Right renal cortex interstitium (tissue), 3 donors: ENCODE data around the gene CRY1. TPM values are rescaled to one million over a fixed set of nuclear protein-coding genes. Genes with fewer than 3 reads are reported as not detected.

ENCODE experiments used
- DNase-seq, 3 donors: peaks; one replicate each; pipeline ENCODE4 v3.0.0-alpha.2; 2013; ENCODE audit warnings: low read depth in 3 of 3, low spot score in 2 of 3
- polyA plus RNA-seq, 3 donors: library from polyadenylated mRNA; unstranded; fragments of 120-200 nt; gene quantifications; one replicate each; pipeline ENCODE4 v1.2.1, GENCODE V29; 2013; ENCODE audit not compliant: insufficient read length in 3 of 3

CRY1 gene
- polyA plus RNA-seq = 10 to 100 TPM; 28.5 to 32.2 (median 30.8) TPM

DNA sequence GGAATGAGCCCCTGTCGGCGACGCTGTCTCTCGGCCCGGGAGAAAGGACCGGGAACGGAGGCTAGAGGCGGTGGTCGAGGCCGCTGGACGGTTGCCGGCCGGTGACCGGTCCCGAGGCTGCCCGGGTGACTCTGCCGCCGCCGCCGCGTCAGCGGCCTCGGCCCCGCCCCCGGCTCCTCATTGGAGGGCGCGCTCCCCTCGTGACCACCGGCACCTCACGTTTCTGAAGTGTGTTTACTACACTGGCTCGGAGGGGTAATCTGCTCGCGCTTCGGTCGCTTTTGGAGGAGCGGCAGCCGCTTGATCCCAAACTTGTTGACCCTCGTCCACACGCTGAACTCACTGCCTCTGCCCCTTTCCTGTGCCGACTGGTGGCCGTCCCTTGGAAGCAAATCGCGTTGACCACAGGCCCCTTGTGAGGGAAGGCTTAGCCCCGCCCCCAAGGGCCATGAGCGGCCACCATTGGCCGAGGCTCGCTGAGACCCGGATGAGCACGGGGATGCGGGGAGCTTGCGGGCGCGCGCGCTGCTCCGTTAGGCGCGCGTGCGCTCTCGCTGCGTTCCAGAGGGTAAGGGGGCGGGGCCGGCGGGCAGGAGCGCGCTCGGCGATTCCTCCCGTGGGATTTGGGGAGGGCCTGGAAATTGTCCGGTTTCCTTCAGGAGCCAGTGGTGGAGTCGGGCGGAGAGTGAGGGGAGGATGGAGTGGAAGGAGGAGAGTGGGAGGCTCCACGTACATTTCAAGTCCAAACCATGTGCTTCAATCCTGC lies at the start of gene CRY1:
Gene CRY1 (minus strand): TSS at position 133 of the 766 bp plus-strand sequence. CDS start 588 bp downstream, outside the sequence.
- DNase-seq = peak; percentile 95 to 98 (median 96)

DNA sequence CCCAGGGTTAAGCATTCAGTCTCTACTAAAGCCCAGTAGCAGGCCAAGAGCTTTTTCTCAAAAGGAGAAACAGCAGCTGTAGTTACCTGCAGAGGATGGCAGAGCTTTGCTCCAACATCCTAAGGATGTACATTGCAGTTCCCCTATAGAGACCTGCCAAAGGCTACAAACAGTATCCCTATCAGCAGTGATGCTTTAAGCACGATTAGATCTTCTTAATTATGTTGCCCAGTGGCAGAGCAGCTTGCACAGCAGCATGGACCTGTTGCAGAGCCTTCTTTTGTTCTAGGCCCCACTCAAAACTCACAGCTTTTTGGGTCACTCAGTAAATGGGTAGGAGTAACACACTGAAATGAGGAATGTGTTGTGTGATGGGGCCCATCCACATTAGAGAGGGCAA lies 46.4 kb upstream of the CRY1 start:
- DNase-seq = no peak

DNA sequence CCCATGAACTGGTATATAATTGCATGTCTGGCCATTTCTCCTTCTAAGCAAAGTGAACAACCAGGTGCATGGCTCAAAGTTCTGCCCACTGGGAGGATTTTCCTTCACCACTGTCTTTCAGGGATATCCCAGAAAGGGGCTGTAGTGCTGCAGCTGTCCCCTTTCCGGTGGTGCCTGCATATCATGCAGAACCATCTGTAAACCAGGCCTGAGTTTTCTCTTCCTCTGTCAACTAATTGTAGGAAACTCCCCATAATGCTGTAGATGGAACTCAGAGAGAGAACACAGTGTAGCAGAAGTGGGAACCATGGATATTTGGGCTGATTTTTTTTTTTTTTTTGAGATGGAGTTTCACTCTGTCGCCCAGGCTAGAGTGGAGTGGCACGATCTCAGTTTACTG lies 45.6 kb upstream of the CRY1 start:
- no peak for DNase-seq

DNA sequence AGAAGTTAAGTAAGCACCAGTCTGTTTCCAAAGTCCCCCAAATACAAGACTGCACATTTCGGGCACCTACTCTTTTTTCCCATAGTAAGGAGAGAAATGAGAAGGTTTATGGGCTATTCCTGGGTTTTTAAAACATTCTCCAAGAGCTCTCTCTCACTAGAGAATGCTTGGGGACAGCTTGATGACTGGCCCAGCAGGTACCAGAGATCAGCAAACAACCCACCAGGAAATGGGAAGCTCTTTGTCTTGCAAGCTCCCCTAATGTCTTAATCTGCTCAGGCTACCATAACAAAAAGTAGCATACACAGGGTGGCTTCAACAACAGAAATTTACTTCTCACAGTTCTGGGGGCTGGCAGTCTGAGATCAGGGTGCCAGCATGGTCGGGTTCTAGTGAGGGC lies 41.8 kb upstream of the CRY1 start:
- no peak for DNase-seq

DNA sequence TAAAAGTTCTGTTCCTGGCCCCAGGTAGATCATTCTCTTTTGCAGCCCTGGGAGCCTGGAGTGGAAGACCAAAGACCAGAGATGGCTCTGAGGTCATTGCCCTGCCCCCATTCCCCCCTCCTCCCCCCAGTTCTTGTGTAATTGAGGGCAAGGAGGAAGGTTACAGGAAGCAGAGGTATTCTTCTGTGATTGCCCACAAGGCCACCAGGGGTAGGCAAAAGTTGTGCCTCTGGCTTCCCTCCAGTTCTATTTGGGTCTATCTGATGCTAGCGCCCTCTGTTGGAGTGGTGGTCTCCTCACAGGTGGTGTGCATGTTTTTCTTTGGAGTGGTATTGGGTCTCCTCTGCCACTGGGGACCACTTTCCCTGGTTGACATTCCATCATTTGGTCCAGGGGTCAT lies 41.2 kb upstream of the CRY1 start:
- no peak for DNase-seq

DNA sequence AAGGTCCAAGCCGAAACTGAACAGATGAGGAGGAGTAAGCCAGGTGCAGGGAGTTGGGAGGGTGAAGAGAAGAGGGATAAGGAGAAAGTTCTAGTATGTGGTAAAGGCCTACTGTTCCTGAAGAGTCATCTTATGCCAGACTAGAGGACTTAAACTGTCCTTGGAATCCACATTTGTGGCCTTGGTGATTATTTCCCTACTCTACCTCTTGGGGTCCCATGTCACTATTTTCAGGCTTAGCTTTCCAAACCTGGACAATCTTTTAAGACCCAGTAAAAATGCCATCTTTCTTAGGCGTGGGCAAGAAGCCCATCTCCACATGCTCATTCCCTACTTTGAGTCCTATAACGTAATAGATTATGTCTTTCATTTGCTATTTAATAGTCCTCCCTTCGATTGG lies 40.1 kb upstream of the CRY1 start:
- DNase-seq = no peak

DNA sequence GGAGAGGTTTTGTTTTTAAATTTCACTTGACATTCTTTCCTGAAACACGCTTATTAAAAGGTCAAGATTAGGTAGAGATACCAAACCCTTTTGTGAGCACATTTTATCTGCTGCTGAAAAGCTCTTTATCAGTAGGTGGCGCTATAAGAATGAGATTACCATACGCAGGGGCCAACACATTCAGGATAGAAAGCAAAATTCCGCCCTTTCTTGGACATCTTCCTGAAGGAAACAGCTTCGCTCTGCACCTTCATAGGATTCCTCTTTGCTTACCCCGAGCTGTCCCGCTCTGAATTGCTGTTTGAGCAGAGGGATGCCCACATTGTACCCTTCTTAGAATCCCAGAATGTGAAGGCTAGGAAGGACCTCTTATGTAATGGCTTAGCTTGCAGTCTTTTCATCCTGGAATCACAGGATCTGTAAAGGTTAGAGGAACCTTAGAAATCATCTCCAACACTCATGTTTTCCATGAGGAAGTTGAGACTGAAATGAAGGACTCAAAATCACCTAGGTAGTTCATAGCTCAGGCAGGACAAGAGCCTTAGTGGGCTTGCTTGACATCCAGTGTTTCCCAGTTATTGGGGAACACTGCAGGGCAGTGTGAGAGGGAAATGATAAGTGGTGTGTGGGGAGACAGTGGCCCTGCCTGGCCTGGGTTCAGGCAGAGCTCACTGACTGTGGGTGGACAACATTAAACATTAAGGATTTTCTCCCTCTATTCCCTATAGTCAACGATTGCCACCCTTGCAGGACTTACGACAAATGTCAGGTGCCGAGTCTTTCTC lies 38.7 kb upstream of the CRY1 start:
- DNase-seq = peak; percentile 36 to 45 (median 40)

DNA sequence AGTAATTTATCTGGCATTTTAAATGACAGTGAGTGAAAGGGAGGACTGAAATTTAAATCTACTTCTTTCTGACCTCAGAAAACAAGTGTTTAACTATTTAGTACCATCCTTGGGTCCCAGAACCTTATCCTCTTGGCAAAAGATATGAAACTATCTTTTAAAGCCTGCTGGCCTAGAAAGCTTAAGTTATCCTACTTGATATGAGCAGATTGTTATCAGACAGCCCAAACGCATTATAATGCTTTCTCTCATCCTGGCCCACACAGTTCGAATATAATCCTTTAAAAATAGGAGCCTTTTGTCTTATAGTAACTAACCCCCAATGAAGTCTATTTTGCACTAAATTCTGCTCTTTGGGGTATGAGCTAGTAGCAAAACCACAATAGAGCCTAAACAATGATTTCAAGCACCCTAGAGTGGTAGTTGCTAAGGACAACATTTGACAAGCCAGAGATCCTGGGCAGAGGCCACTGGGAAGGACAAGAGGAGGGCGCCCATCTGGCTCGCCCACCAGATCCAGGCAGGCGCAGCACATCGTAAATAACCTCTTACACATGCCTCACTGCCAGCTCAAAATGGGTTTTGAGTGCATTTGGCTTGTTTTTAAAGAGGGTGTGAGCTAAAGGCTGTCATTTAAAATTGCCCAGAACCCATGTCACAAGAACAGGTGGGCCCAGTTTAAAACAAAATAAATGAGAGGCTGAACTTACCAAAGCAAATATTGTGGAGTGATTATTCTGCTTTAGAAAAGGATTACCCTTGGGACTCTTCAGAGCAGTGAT lies 37.7 kb upstream of the CRY1 start:
- no peak for DNase-seq

DNA sequence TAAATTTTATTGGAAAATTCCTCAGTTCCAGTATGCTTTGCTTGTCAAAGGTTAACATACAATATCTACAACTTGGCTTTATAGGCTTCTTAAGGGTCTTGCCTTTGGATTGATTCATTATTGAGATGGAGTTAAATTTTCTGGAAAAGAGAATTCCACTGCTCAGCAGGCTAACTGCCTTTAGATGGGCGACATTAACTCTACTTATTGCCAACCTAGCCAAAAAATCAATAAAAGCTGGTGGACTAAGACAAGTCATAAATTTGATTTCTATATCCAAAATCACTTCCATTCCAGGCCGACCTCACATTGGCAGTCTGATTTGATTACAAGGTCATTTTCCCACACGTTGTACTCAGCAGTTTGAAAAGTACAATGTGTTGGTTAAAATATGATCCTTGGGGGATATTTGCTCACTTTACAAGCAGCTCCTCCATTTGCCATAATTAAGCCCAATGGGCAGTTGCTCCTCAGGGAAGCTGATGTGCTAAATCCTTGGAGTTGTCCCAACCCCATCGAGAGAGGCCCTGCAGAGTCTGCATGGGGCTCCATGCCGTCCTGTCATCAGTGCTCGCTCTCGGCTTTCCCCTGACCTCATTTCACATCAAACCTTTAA lies 36.1 kb upstream of the CRY1 start:
- no peak for DNase-seq

DNA sequence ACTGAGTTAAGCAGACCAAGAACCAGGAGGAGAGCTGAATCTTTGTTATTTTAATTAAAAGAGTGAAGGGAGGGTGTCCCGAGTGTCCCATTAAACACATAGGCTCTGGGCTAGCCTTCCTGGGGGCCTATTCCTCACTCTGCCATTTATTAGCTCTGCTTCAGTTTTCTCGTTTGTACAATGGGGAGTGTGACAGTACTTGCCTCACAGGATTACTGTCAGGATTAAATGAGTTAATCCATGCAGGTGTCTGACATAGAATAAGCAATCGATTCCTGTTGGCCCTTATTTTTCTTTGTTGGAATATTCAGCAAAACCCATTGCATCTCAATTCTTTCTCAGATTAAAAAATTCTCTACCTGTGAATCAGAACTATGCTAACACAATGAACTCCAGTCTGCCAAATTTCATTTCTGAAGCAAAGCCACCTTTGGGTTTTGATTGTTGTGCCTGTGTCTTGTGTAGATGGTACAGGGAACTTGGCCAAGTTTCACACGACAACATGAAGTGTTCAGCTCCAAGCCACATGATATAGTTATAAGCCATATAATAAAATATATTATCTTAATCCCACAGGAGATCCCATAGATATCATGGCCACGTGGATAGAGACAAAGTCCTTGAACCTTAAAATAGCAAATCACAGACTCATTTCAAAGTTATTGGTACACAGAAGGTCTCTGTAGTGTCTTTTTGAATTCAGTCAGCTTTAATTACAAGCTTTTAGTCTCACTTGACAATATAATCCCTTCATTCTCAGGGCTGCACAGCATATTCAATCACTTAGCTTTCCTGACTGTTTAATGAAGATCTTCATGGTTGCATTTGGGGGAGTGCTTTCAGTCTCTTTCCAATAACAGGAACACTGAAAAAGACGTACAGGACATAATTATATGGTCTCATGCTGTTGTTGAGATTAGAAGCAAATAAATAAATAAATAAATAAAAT lies 34.4 kb upstream of the CRY1 start:
- DNase-seq = no peak

DNA sequence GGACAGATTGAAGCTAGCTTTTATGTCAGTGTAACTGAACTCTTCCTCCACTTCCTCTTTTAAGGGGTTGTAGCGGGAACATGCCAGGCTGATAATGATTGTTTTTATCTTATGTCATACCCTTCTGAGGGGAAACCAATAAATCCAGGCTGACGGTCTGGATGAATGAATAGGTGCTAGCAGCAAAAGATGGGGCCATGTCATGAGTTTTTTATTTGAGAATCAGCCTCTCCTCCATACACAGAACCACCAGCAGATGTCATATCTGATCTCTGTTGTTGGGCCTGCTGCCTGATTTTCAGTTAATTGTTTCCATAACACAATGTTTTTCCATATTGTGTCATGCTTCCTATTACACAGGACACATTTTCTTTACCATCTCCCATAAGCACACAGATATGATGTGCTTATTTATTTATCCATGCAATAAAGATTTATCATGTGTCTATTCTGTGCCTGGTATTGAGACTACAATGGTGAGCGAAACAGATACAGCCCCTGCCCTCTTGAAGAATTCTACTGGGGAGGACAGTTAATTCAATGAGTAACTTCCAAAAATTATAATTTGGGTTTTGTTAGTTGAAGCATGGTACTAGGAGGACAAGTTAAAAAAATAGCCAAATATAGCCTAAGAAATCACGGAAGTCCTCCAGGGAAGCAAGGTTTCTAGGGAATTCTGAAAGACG lies 33.6 kb upstream of the CRY1 start:
- DNase-seq = no peak

DNA sequence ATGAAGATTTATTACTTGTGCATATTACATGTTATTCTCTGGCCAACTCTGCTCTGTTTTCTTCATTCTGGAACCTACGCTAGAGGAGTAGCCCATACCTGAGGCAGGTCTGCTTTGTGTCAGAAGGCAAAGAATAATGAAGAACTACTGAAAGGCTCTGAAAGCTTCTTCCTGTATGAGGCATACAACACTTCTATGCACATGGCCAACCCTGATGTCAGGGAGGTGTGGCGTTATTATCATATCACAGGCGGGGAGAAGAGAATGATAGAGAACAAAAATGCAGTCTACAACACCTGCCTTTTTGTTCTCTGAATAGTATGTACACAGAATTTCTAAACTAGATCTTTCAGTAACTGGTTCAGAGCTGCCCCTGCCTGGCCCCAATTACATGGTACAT lies 32.5 kb upstream of the CRY1 start:
- no peak for DNase-seq

DNA sequence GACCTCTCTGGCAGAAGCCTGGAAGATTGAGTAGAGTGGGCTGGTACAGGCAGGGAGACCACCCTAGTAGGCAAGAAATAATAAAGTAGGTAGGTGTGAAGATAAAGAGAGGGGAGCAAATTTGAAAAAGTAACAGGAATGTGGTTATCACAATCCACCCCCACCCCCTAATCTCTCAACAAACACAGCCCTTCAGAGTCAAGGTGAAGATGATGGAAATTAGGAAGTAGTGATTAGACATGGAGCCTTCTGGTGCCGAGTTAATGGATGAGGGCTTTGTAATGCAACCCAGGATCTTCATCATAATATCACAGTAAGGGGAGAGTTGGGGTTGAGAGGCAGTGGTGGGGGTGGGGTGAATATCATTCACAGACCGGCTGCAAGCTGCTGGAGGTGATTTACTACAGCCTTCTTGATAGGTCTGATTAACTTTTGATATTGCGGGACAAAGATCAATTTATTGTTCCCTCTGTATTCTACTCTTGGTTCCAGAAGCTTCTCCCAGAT lies 29.2 kb upstream of the CRY1 start:
- DNase-seq = no peak

DNA sequence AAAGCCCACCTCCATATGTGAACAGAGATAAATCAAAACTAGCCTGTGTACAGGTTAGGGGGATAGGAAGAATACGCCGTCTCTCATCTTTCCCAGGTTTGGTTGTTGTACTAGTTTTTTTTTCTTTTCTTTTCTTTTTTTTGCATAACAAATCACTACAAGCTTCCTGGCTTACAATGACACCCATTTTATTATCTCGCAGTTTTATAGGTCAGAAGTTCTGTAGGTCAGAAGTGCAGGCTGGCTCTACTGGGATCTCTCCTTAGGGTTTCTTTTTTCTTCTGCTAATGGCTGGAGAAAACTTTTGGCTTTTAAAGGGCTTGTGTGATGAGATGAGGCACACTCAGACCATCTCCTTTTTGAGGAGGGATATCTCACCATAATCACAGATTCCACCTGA lies 25.7 kb upstream of the CRY1 start:
- DNase-seq = no peak

DNA sequence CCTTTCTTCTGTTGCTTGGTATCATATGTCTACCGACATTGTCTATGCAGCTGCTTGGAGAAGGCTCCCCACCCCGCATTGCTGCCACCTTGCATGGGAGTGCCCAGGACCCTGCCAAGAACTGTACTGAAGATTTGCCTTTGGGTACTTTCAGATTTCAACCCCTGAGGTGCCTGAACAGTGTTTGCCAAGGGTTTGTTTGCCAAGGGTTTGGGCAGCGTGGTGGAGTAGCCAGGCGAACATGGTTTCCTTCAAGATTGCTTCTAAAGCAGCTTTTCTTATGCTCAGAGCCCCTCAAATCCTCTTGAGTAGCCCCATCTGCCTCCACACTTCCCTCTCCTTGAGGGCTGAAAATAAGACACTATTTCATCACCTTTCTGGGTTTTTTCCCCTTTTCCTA lies 25.3 kb upstream of the CRY1 start:
- no peak for DNase-seq

DNA sequence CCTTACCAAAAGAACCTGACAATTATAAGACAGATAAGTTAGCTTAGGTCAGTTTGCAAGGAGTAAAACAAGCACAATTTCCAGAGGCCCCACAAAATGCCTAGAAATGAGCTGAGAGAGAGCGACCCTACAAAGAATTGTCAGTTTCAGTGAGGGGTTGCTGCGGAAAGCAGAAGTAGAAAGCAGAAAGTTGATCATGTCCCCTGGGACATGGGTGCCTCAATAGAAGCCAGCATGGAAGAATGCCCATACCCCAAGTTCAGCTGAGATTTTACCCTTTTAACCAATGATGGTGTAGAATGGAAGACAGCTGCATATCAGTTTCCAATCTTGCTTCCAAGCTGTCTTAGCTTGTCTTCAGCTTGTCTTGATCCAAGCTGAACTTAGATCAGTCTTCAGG lies 21.8 kb upstream of the CRY1 start:
- no peak for DNase-seq

DNA sequence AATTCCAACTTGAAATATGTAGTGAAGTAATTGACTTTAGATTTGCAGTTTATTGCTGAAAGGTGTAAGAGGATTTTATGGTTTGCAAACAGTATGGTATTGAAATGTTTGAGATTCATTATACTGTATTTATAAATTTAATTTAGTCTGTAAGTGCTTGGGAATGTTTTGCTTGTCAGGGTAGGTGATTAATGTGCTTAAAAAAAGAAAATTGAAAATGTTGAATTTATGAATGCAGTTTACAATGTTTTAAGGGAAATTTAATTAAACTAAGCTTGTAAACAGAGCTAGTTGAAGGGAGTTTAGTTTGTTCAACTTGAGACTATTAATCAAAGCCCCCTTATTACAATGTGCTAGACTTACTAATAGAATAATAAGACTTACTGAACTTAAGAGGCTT lies 18.0 kb upstream of the CRY1 start:
- no peak for DNase-seq

DNA sequence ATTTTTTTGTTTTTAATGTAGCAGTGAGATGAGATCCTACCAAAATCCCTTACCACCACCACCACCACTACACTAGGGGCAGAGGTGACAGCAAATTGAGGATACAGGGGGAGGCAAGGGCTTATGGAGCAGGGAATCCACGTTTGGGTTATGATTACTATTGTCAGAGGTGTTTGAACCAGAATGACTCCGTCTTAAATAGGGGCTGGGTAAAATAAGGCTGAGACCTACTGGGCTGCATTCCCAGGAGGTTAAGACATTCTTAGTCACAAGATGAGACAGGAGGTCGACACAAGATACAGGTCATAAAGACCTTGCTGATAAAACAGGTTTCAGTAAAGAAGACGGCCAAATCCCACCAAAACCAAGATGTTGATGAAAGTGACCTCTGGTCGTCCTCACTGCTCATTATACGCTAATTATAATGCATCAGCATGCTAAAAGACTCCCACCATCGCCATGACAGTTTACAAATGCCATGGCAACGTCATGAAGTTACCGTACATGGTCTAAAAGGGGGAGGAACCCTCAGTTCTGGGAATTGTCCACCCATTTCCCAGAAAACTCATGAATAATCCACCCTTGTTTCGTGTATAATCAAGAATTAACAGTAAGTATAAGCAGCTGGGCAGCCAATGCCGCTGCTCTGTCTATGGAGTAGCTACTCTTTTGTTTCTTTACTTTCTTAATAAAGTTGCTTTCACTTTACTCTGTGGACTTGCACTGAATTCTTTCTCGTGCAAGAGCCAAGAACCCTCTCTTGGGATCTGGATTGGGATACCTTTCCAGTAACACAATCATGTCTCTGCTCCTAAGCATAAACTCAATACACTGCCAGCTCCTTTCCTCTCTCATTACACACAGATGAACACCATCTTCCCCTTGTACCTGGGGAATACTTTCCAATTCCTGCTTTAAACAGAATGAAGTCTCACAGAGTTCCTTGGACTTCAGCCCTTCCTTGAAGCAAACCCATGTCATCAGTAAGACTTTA lies 16.7 kb upstream of the CRY1 start:
- no peak for DNase-seq
